ENCODE results near the gene TP73.

TP73 gene

GRCh38 chr1:3657096-3657475 lies 4.8 kb downstream of the TP73 start:
- no peak for TF ChIP-seq CTCF (IDR thresholded peaks at IDR 0.05; ENCODE audit: control extremely low read depth, extremely low read depth, low read depth, missing control alignments)
- CTCF ChIA-PET = interaction anchor here (1.7 to 5.2 kb wide), 3 partner anchors 9 to 68 kb away, joined by 4 to 36 read pairs (median 6); no protein-coding TSS in a partner anchor
- no peak for DNase-seq (ENCODE audit: extremely low spot score)
- POLR2A ChIA-PET = interaction anchor here (1.7 kb wide), 1 partner anchor 20 kb away, joined by 9 read pairs; no protein-coding TSS in a partner anchor

- POLR2A ChIA-PET = no interaction called here
- CTCF ChIA-PET = interaction anchor here (1.0 to 1.4 kb wide), 3 partner anchors 16 to 67 kb away, joined by 3 to 4 read pairs (median 3); no protein-coding TSS in a partner anchor
- no peak for DNase-seq (ENCODE audit: extremely low spot score)
- no peak for TF ChIP-seq CTCF (IDR thresholded peaks at IDR 0.05; ENCODE audit: control extremely low read depth, extremely low read depth, low read depth, missing control alignments)
These were observed 5.4 kb downstream of the TP73 start for GRCh38 chr1:3657578-3658230.

DNA sequence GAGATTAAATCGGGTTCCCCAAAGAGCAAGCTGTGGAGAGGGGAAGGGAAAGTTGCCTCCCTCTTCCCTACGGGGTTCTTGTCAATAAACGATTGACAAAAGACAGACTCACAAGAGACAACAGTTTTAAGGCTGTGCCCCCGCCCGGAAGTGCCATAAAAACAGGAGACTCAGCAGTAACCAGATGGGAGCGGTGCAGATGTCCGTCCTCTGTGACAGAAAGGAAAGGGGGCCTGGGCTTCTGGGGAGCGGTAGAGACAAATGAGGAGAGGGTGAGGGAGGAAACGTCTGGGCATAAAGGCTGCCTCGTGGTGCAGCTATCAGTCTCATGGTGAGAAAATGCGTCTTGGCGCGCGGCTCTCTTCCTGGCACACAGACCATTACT lies 5.9 kb downstream of the TP73 start:
- no peak for DNase-seq (ENCODE audit: extremely low spot score)
- CTCF ChIA-PET = interaction anchor here (1.0 to 1.4 kb wide), 4 partner anchors 9 to 67 kb away, joined by 3 to 4 read pairs (median 3); no protein-coding TSS in a partner anchor
- POLR2A ChIA-PET = no interaction called here
- TF ChIP-seq CTCF (IDR thresholded peaks at IDR 0.05; ENCODE audit: control extremely low read depth, extremely low read depth, low read depth, missing control alignments) = no peak

DNA sequence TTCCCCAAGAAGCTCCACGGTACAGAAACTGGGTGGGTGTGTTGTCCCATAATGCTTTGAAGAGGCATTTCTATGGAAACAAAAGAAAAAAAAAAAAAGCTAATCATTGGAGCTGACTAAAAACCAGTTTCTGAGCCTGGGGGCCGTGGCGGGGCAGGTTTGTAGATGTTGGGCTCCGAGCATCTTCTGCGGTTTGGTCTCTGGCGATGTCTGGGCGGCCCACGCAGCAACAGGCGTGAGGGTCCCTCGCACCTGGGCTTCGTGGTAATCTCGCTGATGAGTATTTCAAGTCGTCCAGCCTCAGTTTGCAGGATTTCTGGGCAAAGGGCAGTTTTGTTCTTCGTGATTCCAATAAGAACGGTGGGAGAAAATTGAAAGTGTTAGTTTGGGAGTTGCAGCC lies 6.8 kb downstream of the TP73 start:
- ChIA-PET CTCF (interaction anchor here (1.0 to 1.4 kb wide), 4 partner anchors 8 to 66 kb away, joined by 3 to 4 read pairs (median 3); no protein-coding TSS in a partner anchor), POLR2A (interaction anchor here (0.6 kb wide), 1 partner anchor 392 kb away, joined by 3 read pairs; no protein-coding TSS in a partner anchor)
- no peak for DNase-seq (ENCODE audit: extremely low spot score)
- no peak for TF ChIP-seq CTCF (IDR thresholded peaks at IDR 0.05; ENCODE audit: control extremely low read depth, extremely low read depth, low read depth, missing control alignments)

GRCh38 chr1:3660704-3661103 lies 8.4 kb downstream of the TP73 start:
- POLR2A ChIA-PET = no interaction called here
- no peak for DNase-seq (ENCODE audit: extremely low spot score)
- no peak for TF ChIP-seq CTCF (IDR thresholded peaks at IDR 0.05; ENCODE audit: control extremely low read depth, extremely low read depth, low read depth, missing control alignments)
- CTCF ChIA-PET = no interaction called here

- no peak for TF ChIP-seq CTCF (IDR thresholded peaks at IDR 0.05; ENCODE audit: control extremely low read depth, extremely low read depth, low read depth, missing control alignments)
- CTCF ChIA-PET = interaction anchor here (1.3 to 1.4 kb wide), 2 partner anchors 11 to 34 kb away, joined by 3 read pairs; no protein-coding TSS in a partner anchor
- DNase-seq (ENCODE audit: extremely low spot score) = no peak
- POLR2A ChIA-PET = interaction anchor here (0.5 kb wide), 1 partner anchor 70 kb away, joined by 3 read pairs; no protein-coding TSS in a partner anchor
These were observed 9.3 kb downstream of the TP73 start for GRCh38 chr1:3661631-3662030.
